ENCODE data around the gene NAV2.

Gene NAV2

GRCh38 chr11:20161230-20161918 lies 448.7 kb downstream of the NAV2 start:
- peak; percentile 20 for DNase-seq (ENCODE audit: low spot score)
- in situ Hi-C loops (cut with MboI; ENCODE audit: low pct_unique_long_range_greater_than_20kb, low sequenced_read_pairs, unreplicated experiment) = loop anchor here (25.0 kb wide), 1 partner anchor 451 kb away; no protein-coding TSS in a partner anchor
- no peak for TF ChIP-seq CTCF (IDR thresholded peaks at IDR 0.05; ENCODE audit: extremely low read depth, insufficient read depth, missing control alignments)

GRCh38 chr11:20161923-20162744 lies 449.5 kb downstream of the NAV2 start:
- in situ Hi-C loops (cut with MboI; ENCODE audit: low pct_unique_long_range_greater_than_20kb, low sequenced_read_pairs, unreplicated experiment) = loop anchor here (25.0 kb wide), 1 partner anchor 450 kb away; no protein-coding TSS in a partner anchor
- no peak for TF ChIP-seq CTCF (IDR thresholded peaks at IDR 0.05; ENCODE audit: extremely low read depth, insufficient read depth, missing control alignments)
- DNase-seq (ENCODE audit: low spot score) = peak; percentile 16

DNA sequence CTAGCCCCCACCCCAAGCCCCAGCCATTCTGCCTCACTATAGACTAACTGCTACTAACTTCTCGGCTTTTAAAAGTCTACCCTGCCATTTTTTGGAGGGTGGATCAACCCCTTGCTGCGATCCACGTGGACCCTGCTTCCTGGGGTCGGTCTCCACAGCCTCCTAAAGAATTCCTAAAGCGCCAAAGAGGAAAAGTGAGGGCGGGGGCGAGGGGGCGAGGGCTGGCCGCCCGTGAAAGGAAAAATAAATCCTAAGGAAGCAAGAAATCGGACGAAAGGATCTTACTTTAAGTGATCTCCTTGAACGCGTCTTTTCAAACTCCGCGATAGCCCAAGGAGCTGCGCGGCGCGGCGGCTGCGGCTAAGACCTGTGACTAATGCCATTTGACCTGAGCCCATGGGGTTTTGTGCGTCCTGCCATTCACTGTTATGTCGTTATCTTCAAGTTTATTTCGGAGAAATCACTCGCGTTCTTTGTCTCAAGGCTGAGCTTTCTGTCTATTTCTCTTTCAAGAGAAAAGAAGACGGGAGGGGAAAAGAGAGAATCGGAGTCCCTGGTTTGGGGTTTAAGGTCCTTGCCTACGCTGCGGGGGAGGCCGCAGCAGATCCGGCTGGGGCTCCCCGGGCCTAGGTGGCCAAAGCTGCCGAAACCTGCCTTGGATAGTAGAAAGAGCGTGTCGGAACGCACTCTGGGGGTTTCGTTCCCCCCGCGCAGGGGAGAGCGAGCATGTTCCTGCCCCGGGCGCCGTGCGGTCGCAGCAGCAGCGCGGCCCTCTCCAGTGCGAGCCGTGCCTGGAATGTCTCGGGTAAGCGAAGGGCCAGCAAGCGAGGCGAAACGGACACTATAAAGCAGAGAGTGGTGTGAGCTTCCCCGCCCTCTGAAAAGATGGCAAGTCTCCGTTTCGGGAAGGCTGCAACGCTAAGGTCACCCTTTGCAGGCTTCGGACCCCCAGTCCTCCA lies 450.5 kb downstream of the NAV2 start:
- DNase-seq (ENCODE audit: low spot score) = peak; percentile 19
- in situ Hi-C loops (cut with MboI; ENCODE audit: low pct_unique_long_range_greater_than_20kb, low sequenced_read_pairs, unreplicated experiment) = loop anchor here (25.0 kb wide), 1 partner anchor 449 kb away; no protein-coding TSS in a partner anchor
- no peak for TF ChIP-seq CTCF (IDR thresholded peaks at IDR 0.05; ENCODE audit: extremely low read depth, insufficient read depth, missing control alignments)

GRCh38 chr11:20163783-20164481 lies 451.3 kb downstream of the NAV2 start:
- TF ChIP-seq CTCF (IDR thresholded peaks at IDR 0.05; ENCODE audit: extremely low read depth, insufficient read depth, missing control alignments) = no peak
- in situ Hi-C loops (cut with MboI; ENCODE audit: low pct_unique_long_range_greater_than_20kb, low sequenced_read_pairs, unreplicated experiment) = loop anchor here (25.0 kb wide), 1 partner anchor 448 kb away; no protein-coding TSS in a partner anchor
- DNase-seq (ENCODE audit: low spot score) = peak; percentile 8

Measured in GM13977 (cell line).